ENCODE results near the gene SOX15.

The SOX15 gene

DNA sequence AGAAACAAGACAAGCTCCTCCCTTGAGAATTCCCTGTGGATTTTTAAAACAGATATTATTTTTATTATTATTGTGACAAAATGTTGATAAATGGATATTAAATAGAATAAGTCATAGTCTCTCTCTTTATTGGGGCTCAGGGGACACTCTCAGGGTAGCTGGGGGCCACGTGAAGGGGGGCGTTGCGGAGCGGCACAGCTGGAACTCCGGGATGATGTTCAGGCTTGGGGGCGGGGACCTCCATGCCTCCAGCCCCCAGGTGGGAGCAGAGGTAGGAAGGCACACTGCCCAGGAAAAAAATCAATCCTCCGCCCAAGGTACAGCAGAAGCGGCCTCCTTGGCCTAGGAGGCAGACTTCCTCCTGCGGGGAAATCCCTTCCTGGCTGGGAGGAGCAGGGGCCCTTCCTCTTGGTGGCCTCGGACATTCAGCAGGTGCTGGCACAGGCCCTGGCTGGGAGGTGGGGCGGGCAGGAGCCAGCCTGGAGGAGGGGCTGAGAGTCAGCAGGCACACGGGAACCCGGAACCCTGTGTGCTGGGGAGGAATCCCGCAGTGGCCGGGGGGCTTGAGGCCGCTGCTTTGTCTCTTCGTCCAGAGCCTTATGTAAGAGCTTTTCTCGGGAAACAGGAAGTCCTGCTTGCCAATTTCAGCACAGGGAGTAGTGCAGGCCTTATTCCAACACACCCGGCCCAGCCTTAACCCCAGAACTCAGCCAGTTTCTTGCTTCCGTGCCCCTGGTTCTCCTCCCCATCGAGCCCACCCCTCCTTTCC, 31.9 kb downstream of the SOX15 start:
- DNase-seq (ENCODE audit: low read depth): no peak

DNA sequence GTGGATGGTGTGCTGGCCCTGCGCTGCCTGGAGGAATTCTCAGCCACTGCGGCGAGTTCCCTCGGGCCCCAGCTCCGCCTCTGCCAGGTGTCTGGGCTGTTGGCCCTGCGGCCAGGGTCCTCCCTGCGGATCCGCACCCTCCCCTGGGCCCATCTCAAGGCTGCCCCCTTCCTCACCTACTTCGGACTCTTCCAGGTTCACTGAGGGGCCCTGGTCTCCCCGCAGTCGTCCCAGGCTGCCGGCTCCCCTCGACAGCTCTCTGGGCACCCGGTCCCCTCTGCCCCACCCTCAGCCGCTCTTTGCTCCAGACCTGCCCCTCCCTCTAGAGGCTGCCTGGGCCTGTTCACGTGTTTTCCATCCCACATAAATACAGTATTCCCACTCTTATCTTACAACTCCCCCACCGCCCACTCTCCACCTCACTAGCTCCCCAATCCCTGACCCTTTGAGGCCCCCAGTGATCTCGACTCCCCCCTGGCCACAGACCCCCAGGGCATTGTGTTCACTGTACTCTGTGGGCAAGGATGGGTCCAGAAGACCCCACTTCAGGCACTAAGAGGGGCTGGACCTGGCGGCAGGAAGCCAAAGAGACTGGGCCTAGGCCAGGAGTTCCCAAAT, 32.6 kb downstream of the SOX15 start:
- DNase-seq (ENCODE audit: low read depth): no peak

DNA sequence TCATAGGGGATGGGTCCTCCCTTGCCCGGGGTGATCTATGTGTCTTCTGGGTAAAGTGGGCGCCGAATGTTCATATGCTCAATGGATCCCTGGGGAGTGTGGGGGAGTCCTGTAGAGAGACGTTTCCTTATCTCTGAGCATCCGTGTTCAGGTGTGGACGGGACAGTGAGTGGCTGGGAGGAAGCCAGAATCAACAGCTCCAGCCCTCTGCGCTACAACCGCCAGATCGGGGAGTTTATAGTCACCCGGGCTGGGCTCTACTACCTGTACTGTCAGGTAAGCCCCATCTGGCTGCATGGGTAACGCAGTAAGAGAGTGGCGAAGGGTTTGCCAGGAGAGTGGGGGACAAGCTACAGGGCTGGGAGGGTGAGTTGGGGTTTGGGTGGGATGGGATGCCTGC, 33.3 kb downstream of the SOX15 start:
- no peak for DNase-seq (ENCODE audit: low read depth)

DNA sequence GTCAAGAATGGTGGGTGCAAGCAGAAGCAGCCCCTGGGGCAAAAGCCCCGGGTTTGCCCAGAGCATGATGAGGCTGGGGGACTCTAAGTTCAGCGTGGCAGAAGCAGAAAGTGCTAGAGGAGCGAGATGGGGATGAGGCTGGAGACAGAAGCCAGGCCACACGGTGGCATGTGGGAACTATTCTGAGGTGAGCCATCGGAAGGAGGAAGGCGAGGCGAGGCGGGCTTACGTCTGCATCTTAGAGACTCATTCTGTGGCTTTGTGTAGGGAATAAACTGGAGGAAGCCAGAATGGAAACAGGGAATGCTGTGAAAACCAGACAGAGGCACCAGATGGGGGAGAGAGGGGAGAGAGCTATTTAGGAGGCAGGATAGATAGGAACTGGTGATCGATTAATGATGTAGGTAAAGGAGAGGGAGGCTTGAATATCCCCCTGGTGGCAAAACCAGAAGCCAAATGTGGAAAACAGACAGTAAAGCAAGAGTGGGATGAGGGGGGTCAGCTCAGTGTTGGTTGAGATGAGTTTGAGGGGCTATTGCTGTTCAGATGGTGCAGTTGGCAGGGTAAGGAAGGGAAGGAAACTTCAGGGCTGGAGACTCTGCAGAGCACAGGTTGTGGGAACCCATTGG, 34.5 kb downstream of the SOX15 start:
- no peak for DNase-seq (ENCODE audit: low read depth)

DNA sequence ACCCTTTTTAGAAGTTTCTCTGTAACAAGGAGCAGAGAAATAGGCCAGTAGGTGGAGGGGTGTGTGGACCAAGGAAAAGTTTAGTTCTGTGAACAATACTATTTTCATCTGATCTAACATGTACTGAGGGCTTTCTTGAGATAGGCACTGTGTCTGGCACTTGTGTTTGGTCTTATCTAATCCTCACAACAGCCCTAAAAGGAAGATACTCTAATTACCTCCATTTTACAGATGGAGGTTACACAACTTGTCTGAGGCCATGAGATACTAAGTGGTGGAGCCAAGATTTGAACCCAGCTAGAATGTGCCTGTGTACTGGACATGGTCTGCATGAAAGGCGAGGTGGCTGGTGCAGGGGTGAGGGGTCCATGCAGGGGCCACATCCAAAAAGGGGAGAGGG, 36.5 kb downstream of the SOX15 start:
- no peak for DNase-seq (ENCODE audit: low read depth)

DNA sequence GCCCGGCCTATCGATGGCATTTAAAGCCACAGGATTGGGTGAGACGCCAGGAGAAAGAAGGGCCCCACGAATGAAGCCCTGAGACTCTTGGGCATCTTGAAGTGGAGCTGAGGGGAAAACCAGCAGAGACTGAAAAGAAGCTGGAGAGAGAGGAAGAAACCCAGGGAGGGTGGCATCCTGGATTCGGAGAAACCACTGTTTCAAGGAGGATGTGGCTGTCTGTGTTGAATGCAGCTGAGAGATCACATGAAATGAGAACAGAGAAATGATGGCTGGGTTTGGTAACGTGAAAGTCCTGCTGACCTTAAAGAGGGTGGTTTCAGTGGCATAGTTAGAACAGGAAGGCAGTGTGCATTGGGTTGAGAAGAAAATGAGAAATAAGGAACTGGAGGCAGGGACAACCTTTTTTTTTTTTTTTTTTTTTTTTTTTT, 37.3 kb downstream of the SOX15 start:
- DNase-seq (ENCODE audit: low read depth): no peak

DNA sequence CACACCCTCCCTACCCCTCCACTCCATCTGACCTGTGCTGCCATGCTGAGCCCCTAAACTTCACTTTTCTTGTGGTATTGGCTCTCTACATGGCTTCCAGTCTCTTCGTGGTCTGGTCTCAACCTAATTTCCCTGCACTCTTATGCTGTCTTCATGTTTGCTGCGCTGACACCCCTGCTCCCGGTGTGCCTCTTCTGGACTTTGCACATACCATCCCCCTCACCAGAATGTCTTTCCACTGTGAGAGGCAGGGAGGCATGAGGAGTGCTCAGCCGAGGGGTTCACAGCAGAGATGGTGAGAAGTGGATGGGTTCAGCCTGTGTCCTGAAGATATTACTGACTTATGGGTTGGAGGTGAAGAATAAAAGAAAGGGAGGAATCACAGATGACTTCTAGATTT, 38.5 kb downstream of the SOX15 start:
- no peak for DNase-seq (ENCODE audit: low read depth)

DNA sequence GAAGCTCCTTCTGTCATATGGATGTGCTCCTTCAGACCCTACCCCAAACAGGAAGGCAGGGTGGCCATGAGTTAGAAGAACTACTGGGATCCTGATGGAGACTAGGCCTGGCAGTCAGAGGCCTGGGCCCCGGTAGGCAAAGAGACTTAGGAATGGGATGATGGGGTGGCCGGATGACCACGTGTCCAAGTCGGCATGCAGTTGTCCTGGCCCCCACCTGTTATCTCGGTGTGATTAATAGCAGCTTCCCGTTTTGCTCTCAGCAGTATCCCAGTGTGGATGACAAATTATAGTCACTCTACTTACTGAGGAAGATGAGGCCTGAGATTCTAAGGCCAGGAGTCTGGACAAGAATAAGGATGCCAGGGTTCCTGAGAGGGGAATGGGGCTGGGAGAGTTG, 39.5 kb downstream of the SOX15 start:
- DNase-seq (ENCODE audit: low read depth): no peak

DNA sequence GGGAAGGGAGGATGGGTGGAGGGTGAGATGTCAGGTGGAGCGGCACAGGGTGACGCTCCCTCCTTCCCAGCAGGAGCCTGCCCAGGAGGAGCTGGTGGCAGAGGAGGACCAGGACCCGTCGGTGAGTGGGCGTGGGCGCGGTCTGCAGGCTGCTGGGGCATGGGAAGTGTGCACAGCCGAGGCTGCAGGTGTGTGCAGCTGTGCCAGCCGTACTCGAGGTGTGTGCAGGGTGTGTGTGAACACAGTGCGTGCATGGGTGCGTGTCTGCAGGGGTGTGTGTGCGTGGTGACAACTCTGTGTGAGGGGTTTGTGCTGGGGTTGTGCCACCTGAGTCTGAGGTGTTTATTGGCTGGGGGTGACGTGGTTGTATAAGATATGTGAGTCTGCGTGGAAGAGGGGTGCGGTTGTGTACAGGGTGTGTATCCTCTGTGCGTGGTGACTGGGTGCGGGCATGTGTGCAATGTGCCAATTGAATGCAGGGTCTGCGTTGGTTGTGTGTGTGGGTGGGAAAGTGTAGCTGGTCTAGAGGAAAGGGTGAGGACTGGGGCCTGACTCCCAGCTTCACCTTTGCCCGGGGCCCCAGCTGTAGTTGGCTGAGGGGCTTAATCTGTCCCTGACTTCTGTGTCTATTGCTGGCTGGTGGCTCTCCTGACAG, 40.4 kb downstream of the SOX15 start:
- DNase-seq (ENCODE audit: low read depth): no peak

DNA sequence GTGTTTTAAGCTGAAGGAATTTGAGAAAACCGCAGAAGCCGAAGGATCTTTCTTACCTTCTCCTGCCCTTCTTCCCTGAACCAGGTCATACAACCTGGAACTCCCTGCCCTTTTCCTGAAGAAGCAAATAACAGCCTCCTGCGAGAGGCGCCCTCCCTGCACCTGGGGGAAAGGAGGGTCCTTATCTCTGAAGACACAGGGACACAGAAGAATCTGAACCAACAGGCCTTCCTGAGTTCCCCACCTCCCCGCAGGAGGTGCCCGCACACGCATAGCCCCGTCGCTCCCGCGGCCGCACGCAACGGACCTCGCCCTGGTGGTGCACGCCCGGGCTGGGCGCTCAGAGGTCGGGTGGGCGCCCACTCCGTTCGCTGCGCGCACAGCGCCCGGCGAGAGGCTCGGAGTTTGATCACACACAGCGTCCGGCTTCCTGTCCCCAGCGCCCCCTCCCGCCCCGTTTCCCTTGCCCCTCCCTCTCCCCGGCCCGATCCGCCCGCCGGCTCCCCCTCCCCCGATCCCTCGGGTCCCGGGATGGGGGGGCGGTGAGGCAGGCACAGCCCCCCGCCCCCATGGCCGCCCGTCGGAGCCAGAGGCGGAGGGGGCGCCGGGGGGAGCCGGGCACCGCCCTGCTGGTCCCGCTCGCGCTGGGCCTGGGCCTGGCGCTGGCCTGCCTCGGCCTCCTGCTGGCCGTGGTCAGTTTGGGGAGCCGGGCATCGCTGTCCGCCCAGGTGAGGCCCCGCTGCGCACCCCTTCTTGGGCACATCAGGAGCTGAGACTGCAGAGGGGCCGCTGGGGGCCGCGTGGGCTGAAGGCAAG, 41.1 kb downstream of the SOX15 start, which contains the start of gene TNFSF12:
Gene TNFSF12 (plus strand): TSS at position 474 of the 816 bp plus-strand sequence. CDS start 96 bp downstream, at position 570.
- no peak for DNase-seq (ENCODE audit: low read depth)

DNA sequence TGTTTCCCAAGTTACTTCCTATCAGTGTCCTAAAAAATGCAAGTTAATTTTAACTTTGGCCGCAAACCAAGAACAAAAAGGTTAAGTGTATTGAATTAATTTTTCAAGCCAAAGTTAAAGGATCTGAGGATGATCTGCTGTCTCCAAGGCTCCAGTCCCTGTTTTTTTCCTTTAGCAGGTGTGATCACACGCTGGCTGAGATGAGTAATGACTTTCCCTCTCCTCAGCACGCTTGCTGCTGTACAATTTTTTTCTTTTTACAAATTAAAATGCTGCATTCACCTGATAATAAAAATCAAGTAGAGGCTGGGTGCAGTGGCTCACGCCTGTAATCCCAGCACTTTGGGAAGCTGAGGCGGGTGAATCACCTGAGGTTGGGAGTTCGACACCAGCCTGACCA, 45.0 kb downstream of the SOX15 start:
- DNase-seq (ENCODE audit: low read depth): no peak

DNA sequence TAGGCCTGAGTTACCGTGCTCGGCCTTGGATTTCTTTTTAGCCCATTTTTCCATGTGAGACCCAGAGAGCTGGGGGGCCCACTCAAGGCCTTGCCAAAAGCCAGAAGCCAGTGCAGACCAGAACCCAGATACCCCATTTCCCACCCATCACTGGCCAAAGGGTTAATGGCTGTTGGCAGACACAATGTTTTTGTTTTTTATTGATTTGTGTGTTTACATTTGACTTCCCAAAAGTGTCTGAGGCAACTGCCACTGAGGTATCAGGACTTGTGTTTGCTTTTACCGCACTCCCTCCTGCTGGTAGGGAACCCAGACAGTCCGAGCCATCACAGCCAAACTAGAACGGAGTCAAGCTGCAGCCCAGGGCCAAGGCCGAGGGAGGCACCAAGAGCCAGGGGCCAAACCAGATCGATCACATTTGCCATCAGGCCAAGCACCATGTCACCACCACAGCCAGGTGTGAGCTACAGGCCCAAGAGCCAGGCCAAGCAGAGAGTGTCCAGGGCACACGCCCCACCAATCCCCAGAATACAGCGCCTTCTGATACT, 48.7 kb downstream of the SOX15 start:
- no peak for DNase-seq (ENCODE audit: low read depth)

DNA sequence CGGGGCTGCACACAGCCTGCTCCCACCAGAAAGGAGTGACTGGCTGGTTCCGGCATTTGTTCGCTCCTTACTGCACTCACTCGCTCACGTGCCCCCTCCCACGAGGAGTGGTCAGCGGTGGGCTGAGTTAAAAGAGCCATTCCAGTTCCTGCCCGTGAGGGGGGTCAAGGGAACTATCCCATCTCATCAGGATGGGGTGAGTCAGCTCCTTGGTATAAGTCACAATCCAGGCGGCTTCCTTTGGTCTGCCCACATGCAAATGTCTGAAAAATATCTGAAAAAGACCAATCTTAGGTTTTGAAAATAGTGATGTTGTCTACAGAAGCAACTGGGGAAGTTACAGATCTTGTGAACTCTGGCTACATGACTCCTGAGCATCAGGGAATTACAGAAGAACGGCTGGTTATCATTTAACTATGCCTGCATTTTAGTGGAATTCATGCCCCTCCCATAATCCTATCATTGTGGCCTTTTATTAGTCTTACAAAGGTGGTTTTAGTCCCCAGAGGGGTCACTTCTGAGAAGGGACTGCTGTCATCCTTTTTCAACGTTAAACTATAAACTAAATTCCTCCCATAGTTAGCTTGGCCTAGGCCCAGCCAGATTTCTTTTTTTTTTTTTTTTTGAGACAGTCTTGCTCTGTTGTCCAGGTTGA, 50.9 kb downstream of the SOX15 start:
- no peak for DNase-seq (ENCODE audit: low read depth)
